Measurements from ENCODE around the gene CTDNEP1. TPM values are rescaled to one million over a fixed set of nuclear protein-coding genes. Genes with fewer than 3 reads are reported as not detected.

The CTDNEP1 gene
- total RNA-seq, 4 donors from 2014 or later, result 71.8 to 86.4 (median 81.1) TPM

DNA sequence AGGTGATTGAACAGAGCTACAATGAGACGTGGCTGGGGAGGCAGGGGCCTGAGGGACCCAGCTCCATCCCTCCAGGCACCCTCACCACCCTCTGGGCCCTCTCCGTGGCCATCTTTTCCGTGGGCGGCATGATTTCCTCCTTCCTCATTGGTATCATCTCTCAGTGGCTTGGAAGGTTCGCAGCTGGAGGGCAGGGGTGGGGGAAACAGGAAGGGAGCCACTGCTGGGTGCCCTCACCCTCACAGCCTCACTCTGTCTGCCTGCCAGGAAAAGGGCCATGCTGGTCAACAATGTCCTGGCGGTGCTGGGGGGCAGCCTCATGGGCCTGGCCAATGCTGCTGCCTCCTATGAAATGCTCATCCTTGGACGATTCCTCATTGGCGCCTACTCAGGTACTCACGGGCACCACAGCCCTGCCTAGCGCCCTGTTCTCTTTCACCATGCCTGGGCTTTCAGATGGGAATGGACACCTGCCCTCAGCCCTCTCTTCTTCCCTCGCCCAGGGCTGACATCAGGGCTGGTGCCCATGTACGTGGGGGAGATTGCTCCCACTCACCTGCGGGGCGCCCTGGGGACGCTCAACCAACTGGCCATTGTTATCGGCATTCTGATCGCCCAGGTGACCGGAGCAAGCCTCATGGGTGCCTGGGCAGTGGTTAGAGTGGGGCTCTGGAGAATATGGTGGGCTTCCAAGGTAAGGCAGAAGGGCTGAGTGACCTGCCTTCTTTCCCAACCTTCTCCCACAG is 32.1 kb upstream of the CTDNEP1 start:
- TF ChIP-seq CTCF (IDR thresholded peaks at IDR 0.05; ENCODE audit: low read depth), result no peak

- no peak for TF ChIP-seq CTCF (IDR thresholded peaks at IDR 0.05; ENCODE audit: low read depth)
Measured at GRCh38 chr17:7282752-7283321, 31.3 kb upstream of the CTDNEP1 start.

DNA sequence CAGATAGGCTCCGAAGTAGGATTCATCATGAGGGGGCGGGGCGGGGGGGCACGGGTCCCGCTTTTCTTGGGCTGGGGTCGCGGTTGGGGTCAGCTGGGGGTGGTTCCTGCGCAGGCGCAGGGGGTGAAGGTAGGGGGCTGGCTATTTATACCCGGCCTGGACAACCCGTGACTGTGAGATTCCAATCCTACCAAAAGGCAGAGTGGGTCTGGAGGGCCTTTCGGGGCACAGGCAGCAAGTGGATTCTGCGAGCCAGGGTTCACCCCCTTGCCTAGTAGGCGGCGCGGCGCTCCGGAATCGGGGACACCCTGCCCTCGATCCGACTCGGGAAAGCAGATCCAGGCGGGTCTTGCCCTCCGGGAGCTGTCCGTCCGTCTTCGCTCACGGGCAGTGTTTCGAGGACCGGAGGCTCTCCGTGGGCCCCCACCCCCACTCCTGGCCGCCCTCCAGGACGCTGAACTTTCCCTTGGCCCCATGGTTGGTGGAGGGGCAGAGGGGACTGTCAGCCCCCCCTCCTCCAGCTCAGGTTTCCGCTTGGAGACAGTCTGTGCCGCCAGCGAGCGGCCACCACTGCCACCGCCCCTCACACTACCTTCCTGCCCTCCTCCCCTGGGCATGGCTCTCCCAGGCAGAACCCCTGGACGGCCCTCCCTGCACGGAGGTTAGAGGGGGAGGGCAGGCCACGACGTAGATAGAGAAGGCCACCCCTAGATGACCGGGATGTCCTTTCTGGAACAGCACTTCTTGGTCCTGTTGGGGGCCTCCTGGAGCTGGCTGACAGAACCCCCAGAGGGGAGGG is 30.6 kb upstream of the CTDNEP1 start:
- no peak for TF ChIP-seq CTCF (IDR thresholded peaks at IDR 0.05; ENCODE audit: low read depth)

DNA sequence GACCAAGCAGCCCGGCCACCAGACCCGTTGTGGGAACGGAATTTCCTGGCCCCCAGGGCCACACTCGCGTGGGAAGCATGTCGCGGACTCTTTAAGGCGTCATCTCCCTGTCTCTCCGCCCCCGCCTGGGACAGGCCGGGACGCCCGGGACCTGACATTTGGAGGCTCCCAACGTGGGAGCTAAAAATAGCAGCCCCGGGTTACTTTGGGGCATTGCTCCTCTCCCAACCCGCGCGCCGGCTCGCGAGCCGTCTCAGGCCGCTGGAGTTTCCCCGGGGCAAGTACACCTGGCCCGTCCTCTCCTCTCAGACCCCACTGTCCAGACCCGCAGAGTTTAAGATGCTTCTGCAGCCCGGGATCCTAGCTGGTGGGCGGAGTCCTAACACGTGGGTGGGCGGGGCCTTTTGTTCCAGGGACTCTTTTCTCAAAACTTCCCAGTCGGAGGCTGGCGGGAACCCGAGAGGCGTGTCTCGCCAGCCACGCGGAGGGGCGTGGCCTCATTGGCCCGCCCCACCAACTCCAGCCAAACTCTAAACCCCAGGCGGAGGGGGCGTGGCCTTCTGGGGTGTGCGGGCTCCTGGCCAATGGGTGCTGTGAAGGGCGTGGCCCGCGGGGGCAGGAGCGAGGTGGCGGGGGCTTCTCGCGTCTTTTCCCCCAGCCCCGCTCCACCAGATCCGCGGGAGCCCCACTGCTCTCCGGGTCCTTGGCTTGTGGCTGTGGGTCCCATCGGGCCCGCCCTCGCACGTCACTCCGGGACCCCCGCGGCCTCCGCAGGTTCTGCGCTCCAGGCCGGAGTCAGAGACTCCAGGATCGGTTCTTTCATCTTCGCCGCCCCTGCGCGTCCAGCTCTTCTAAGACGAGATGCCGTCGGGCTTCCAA is 29.8 kb upstream of the CTDNEP1 start, which contains the start of gene SLC2A4:
TSS of gene SLC2A4 (plus strand) at position 645 of the 879 bp plus-strand sequence. CDS start at position 862, 217 bp downstream.
- no peak for TF ChIP-seq CTCF (IDR thresholded peaks at IDR 0.05; ENCODE audit: low read depth)

DNA sequence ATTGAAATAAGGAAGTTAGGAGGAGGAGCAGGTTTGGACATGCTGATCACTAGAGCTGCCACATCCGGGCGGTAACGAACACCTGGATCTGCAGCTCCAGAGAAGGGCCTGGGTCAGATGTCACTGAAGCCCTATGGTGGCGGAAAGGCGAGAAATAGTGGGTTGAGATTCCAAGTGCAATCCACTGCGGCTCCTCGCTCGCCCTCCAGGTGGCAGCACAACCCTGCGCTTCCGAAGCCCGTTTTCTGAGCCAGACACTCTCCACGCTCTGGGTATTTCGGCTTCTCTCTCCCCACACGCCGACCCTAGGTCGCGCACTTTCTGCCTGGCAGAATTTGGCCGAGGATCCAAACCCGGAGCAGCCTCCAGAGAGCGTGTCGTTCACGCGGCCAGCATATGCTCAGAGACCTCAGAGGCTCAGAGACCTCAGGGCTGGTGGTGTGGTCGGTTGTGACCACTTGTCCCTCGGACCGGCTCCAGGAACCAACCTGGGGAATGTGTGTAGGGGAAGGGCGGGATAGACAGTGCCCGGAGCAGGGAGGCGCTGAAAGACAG is 29.1 kb upstream of the CTDNEP1 start:
- TF ChIP-seq CTCF (IDR thresholded peaks at IDR 0.05; ENCODE audit: low read depth), result no peak

- no peak for TF ChIP-seq CTCF (IDR thresholded peaks at IDR 0.05; ENCODE audit: low read depth)
Measured at GRCh38 chr17:7279448-7279847, 27.9 kb upstream of the CTDNEP1 start.
